Subcutaneous adipose tissue (tissue), 4 donors: ENCODE measurements around the gene LASP1. TPM values are rescaled to one million over a fixed set of nuclear protein-coding genes. Genes with fewer than 3 reads are reported as not detected.

Experiments
- total RNA-seq, 4 donors: library from RNA; depleted of rRNA; stranded (reverse); fragments of >200 nt; gene quantifications; one replicate each; pipeline ENCODE4 v1.1.0, GENCODE V29; 2016
- TF ChIP-seq, protein P1 (sequence below): fragments of 450-650 bp; IDR thresholded peaks from one replicate; pipeline ENCODE4 v1.5.1; 2016; ENCODE audit warnings: low read depth, mild to moderate bottlenecking, control low read depth, antibody characterized with exemption, moderate library complexity

The LASP1 gene
- total RNA-seq, 4 donors from 2014 or later, result 106 to 150 (median 140) TPM

DNA sequence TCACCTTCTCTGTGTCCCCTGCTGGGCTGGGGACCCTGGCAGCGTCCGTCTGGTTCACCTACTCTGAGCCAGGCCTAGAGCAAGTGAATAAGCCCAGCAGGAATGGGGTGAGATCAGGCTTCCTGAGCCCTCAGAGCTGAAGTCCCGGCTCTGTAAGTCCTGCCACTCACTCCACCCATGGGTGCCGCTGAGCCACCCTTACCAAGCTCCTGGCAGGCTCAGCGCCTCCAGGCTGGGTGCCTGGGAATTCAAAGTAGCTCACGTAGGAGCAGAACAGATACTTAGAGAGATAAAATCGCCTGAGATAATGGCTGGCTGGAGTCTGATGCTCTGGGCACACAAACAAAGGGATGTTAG, 45.8 kb downstream of the LASP1 start:
- TF ChIP-seq, protein P1, sequence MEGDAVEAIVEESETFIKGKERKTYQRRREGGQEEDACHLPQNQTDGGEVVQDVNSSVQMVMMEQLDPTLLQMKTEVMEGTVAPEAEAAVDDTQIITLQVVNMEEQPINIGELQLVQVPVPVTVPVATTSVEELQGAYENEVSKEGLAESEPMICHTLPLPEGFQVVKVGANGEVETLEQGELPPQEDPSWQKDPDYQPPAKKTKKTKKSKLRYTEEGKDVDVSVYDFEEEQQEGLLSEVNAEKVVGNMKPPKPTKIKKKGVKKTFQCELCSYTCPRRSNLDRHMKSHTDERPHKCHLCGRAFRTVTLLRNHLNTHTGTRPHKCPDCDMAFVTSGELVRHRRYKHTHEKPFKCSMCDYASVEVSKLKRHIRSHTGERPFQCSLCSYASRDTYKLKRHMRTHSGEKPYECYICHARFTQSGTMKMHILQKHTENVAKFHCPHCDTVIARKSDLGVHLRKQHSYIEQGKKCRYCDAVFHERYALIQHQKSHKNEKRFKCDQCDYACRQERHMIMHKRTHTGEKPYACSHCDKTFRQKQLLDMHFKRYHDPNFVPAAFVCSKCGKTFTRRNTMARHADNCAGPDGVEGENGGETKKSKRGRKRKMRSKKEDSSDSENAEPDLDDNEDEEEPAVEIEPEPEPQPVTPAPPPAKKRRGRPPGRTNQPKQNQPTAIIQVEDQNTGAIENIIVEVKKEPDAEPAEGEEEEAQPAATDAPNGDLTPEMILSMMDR, result no peak

DNA sequence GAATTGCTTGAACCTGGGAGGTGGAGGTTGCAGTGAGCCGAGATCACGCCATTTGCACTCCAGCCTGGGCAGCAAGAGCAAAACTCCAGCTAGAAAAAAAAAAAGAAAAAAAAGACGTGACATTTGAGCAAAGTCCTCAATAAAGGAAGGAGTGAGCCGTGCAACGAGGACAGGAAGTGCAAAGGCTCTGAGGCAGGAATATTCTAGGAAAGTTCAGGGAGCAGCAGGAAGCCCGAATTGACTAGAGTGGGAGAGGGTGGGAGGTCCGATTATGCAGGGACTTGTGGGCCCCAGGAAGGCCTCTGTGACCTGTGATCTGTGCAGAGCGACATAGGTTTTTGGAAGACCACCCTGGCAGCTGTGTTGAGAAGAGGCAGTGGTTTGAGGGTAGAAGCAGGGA, 46.9 kb downstream of the LASP1 start:
- TF ChIP-seq, protein P1, result no peak

DNA sequence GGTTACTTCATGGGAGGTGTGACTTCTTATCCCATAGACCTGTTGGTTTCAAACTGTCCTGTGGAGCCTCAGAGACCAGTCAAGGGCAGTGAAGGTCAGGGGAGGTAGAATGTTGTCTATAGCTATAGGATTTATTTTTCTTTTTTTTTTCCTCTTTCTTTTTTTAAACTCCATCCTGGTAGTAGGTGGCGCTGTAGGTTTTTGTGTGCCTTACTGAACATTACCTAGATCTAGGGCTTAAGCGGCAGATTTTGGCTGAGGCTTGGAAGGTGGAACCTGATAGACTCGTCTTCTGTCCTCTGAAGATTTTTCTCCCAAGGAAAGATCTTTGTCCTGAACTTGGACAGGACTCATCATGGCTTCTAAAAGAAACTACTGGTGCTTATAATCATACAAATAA, 47.4 kb downstream of the LASP1 start:
- TF ChIP-seq, protein P1, result no peak

DNA sequence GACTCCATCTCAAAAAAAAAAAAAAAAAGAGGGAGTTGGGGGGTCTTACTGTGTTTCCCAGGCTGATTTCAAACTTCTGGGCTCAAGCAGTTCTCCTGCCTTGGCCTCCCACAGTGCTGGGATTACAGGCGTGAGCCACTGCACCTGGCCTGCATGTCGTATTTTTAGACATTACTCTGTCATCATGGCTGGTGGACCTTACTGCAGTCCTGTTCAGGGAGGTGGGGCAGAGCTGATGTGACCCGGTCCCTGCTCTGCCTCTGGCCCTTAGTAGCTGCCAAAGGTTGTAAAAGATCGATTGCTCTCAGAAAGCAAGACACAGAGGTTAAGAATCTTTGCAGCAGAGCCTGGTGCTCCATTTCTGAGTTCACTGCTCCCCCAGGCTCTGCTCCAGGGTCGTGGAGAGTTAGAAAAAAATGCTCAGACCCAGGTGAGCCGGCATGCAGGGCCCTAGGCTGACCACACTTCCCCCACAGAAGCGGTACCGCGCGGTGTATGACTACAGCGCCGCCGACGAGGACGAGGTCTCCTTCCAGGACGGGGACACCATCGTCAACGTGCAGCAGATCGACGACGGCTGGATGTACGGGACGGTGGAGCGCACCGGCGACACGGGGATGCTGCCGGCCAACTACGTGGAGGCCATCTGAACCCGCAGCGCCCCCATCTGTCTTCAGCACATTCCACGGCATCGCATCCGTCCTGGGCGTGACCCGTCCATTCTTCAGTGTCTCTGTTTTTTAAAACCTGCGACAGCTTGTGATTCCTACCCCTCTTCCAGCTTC, 48.5 kb downstream of the LASP1 start:
- TF ChIP-seq, protein P1, result no peak

DNA sequence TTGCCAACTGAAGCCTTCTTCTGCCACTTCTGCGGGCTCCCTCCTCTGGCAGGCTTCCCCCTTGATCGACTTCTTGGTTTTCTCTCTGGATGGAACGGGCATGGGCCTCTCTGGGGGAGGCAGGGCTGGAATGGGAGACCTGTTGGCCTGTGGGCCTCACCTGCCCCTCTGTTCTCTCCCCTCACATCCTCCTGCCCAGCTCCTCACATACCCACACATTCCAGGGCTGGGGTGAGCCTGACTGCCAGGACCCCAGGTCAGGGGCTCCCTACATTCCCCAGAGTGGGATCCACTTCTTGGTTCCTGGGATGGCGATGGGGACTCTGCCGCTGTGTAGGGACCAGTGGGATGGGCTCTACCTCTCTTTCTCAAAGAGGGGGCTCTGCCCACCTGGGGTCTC, 49.1 kb downstream of the LASP1 start:
- TF ChIP-seq, protein P1, result no peak

DNA sequence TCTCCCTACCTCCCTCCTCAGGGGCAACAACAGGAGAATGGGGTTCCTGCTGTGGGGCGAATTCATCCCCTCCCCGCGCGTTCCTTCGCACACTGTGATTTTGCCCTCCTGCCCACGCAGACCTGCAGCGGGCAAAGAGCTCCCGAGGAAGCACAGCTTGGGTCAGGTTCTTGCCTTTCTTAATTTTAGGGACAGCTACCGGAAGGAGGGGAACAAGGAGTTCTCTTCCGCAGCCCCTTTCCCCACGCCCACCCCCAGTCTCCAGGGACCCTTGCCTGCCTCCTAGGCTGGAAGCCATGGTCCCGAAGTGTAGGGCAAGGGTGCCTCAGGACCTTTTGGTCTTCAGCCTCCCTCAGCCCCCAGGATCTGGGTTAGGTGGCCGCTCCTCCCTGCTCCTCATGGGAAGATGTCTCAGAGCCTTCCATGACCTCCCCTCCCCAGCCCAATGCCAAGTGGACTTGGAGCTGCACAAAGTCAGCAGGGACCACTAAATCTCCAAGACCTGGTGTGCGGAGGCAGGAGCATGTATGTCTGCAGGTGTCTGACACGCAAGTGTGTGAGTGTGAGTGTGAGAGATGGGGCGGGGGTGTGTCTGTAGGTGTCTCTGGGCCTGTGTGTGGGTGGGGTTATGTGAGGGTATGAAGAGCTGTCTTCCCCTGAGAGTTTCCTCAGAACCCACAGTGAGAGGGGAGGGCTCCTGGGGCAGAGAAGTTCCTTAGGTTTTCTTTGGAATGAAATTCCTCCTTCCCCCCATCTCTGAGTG, 49.6 kb downstream of the LASP1 start:
- TF ChIP-seq, protein P1, result no peak

DNA sequence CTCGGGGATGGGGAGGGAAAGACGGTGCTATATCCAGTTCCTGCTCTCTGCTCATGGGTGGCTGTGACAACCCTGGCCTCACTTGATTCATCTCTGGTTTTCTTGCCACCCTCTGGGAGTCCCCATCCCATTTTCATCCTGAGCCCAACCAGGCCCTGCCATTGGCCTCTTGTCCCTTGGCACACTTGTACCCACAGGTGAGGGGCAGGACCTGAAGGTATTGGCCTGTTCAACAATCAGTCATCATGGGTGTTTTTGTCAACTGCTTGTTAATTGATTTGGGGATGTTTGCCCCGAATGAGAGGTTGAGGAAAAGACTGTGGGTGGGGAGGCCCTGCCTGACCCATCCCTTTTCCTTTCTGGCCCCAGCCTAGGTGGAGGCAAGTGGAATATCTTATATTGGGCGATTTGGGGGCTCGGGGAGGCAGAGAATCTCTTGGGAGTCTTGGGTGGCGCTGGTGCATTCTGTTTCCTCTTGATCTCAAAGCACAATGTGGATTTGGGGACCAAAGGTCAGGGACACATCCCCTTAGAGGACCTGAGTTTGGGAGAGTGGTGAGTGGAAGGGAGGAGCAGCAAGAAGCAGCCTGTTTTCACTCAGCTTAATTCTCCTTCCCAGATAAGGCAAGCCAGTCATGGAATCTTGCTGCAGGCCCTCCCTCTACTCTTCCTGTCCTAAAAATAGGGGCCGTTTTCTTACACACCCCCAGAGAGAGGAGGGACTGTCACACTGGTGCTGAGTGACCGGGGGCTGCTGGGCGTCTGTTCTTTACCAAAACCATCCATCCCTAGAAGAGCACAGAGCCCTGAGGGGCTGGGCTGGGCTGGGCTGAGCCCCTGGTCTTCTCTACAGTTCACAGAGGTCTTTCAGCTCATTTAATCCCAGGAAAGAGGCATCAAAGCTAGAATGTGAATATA, 50.8 kb downstream of the LASP1 start:
- TF ChIP-seq, protein P1, result no peak
